IPS-15b (cell line): Measurements from ENCODE around the gene SNRNP48.

ENCODE experiments used
- H3K27me3 ChIP-seq: one replicate; pipeline ENCODE4 v1.6.1; 2013; ENCODE audit warnings: low read length; ENCODE audit not compliant: control insufficient read depth, insufficient read depth
- H3K36me3 ChIP-seq: one replicate; pipeline ENCODE4 v1.6.1; 2013; ENCODE audit warnings: low read length; ENCODE audit not compliant: control insufficient read depth, insufficient read depth
- H3K4me1 ChIP-seq: one replicate; pipeline ENCODE4 v1.6.1; 2013; ENCODE audit warnings: mild to moderate bottlenecking, low read length; ENCODE audit not compliant: control insufficient read depth, insufficient read depth
- H3K4me3 ChIP-seq: one replicate; pipeline ENCODE4 v1.5.1; 2013; ENCODE audit warnings: low read depth, low read length
- H3K9ac ChIP-seq: one replicate; pipeline ENCODE4 v1.6.1; 2013; ENCODE audit warnings: low read depth, mild to moderate bottlenecking, low read length
- H3K9me3 ChIP-seq: one replicate; pipeline ENCODE4 v1.6.1; 2013; ENCODE audit warnings: mild to moderate bottlenecking, low read length; ENCODE audit not compliant: control insufficient read depth, insufficient read depth

Gene SNRNP48

DNA sequence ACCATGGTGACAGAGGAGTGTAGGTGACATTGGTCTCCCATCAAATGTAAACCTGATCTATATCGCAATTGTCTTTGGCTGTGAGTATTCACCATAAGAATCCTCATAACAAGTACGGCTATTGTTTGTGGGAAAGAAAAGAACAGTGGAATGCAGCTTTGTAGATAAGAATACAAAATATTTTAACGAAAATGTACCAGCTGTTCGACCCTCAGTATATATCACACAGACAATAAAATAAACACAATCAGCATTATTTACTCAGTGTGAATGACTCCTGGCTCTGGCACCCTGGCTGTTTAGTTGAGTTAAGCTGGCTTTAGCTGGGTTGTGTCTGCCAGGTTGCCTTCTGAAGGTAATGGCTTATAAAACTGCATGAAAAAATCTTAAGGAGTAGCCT lies 43.4 kb downstream of the SNRNP48 start:
- Histone ChIP-seq H3K4me1 (no peaks in the 10 kb centered on the region), H3K36me3 (no peaks in the 10 kb centered on the region), H3K27me3 (no peaks in the 10 kb centered on the region), H3K9ac (no peak overlapping the region), H3K4me3 (no peak overlapping the region), H3K9me3 (no peaks in the 10 kb centered on the region)

- no peaks in the 10 kb centered on the region for H3K27me3 ChIP-seq
- H3K36me3 ChIP-seq = no peaks in the 10 kb centered on the region
- no peaks in the 10 kb centered on the region for H3K9me3 ChIP-seq
- no peak overlapping the region for H3K9ac ChIP-seq
- no peak overlapping the region for H3K4me3 ChIP-seq
- H3K4me1 ChIP-seq = no peaks in the 10 kb centered on the region
Observed at GRCh38 chr6:7636151-7636550, 46.2 kb downstream of the SNRNP48 start.

- Histone ChIP-seq H3K27me3 (no peaks in the 10 kb centered on the region), H3K4me3 (no peak overlapping the region), H3K9me3 (no peaks in the 10 kb centered on the region), H3K4me1 (no peaks in the 10 kb centered on the region), H3K9ac (no peak overlapping the region), H3K36me3 (no peaks in the 10 kb centered on the region)
Observed at GRCh38 chr6:7637533-7637932, 47.5 kb downstream of the SNRNP48 start.

- Histone ChIP-seq H3K4me3 (no peak overlapping the region), H3K9ac (no peak overlapping the region), H3K36me3 (no peaks in the 10 kb centered on the region), H3K4me1 (no peaks in the 10 kb centered on the region), H3K27me3 (no peaks in the 10 kb centered on the region), H3K9me3 (no peaks in the 10 kb centered on the region)
Observed at GRCh38 chr6:7639427-7639826, 49.4 kb downstream of the SNRNP48 start.

GRCh38 chr6:7640016-7640415 lies 50.0 kb downstream of the SNRNP48 start:
- H3K9ac ChIP-seq = no peak overlapping the region
- no peaks in the 10 kb centered on the region for H3K27me3 ChIP-seq
- no peaks in the 10 kb centered on the region for H3K9me3 ChIP-seq
- H3K36me3 ChIP-seq = no peaks in the 10 kb centered on the region
- no peaks in the 10 kb centered on the region for H3K4me1 ChIP-seq
- no peak overlapping the region for H3K4me3 ChIP-seq

- Histone ChIP-seq H3K9me3 (no peaks in the 10 kb centered on the region), H3K27me3 (no peaks in the 10 kb centered on the region), H3K4me3 (no peak overlapping the region), H3K9ac (no peak overlapping the region), H3K36me3 (no peaks in the 10 kb centered on the region), H3K4me1 (no peaks in the 10 kb centered on the region)
Observed at GRCh38 chr6:7640607-7641577, 50.9 kb downstream of the SNRNP48 start.

DNA sequence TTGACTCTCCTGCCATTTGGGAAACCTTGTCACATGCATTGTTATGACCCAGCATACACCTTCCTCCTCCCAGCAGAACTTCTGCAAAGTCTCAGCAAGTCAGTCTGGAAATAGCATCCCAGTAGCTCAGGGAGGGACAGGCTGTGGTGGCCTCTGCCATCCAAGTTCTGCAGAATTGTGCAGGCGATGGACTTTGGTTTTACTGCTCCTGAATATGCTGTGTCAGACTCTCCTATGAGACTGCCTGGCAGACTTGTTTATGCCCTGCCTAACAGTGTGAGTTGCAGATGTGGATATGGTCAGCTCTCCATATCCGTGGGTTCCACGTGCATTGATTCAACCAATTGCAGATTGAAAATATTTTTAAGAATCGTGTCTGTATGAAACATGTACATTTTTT lies 52.8 kb downstream of the SNRNP48 start:
- Histone ChIP-seq H3K4me3 (no peak overlapping the region), H3K4me1 (no peaks in the 10 kb centered on the region), H3K9ac (no peak overlapping the region), H3K9me3 (no peaks in the 10 kb centered on the region), H3K36me3 (no peaks in the 10 kb centered on the region), H3K27me3 (no peaks in the 10 kb centered on the region)

DNA sequence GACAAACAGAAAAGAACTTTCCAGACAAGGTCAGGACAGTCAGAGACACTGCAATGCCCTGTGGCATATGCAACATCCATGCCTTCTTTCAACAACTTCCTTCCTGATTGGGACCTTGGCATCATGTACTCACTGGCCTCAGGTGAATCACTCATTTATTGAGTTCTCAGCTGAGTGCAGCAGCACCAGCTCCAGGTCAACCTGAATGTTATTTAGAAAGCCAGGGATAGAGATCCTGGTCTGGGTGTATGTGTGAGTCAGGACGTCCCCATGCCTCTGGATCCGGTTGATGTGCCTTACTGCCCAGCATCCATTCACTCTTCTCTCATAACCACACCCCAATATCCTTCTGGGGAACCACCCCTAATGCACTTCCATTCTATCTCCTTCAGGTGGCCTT lies 54.4 kb downstream of the SNRNP48 start:
- no peaks in the 10 kb centered on the region for H3K27me3 ChIP-seq
- no peaks in the 10 kb centered on the region for H3K36me3 ChIP-seq
- H3K9ac ChIP-seq = no peak overlapping the region
- no peaks in the 10 kb centered on the region for H3K4me1 ChIP-seq
- no peak overlapping the region for H3K4me3 ChIP-seq
- H3K9me3 ChIP-seq = no peaks in the 10 kb centered on the region

- no peaks in the 10 kb centered on the region for H3K27me3 ChIP-seq
- H3K4me3 ChIP-seq = no peak overlapping the region
- no peaks in the 10 kb centered on the region for H3K9me3 ChIP-seq
- no peaks in the 10 kb centered on the region for H3K4me1 ChIP-seq
- no peak overlapping the region for H3K9ac ChIP-seq
- H3K36me3 ChIP-seq = no peaks in the 10 kb centered on the region
Observed at GRCh38 chr6:7646394-7646793, 56.4 kb downstream of the SNRNP48 start.

DNA sequence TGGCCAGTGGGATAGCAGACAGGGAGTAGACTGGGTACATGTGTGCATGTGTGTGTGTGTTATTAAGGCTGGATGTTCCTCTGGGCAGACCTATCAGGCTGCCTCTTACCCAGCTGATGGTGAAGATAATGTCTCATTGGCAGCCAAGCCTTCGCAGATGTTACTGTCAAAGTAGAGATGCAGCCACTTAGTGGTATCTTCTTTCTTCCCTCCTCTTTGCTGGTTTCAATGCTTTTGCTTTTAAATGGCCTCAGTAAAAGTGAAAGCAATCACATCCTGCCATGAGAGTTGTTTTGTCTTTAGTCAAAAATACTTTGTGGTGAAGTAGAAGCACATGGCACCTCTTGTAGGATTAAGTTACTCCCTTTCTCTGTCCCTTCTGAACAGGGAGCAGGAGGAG lies 57.5 kb downstream of the SNRNP48 start:
- H3K4me3 ChIP-seq = no peak overlapping the region
- H3K27me3 ChIP-seq = no peaks in the 10 kb centered on the region
- H3K9ac ChIP-seq = no peak overlapping the region
- no peaks in the 10 kb centered on the region for H3K4me1 ChIP-seq
- no peaks in the 10 kb centered on the region for H3K9me3 ChIP-seq
- no peaks in the 10 kb centered on the region for H3K36me3 ChIP-seq

GRCh38 chr6:7649037-7649810 lies 59.2 kb downstream of the SNRNP48 start:
- no peaks in the 10 kb centered on the region for H3K9me3 ChIP-seq
- no peaks in the 10 kb centered on the region for H3K4me1 ChIP-seq
- H3K36me3 ChIP-seq = no peaks in the 10 kb centered on the region
- no peak overlapping the region for H3K4me3 ChIP-seq
- no peaks in the 10 kb centered on the region for H3K27me3 ChIP-seq
- H3K9ac ChIP-seq = no peak overlapping the region

DNA sequence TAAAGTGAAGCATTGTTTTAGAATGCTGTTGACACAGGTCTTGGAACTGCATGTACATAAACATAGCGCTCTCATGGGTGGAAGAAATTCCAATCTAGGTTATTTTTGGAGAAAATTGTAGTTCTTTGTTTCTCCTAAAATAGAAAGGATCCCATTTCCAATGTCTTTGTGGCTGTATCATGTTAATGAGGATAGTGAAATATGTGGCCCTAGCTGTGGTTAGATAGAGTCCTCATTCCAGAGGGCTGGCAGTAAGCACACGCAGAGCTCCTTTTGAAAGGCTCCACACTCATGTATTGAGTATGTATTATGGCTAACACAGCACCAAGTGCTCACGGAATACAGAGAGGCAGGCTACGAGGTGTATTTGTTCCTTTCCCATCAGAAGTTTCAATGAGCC lies 60.9 kb downstream of the SNRNP48 start:
- no peak overlapping the region for H3K4me3 ChIP-seq
- no peaks in the 10 kb centered on the region for H3K9me3 ChIP-seq
- no peak overlapping the region for H3K9ac ChIP-seq
- no peaks in the 10 kb centered on the region for H3K27me3 ChIP-seq
- H3K36me3 ChIP-seq = no peaks in the 10 kb centered on the region
- H3K4me1 ChIP-seq = no peaks in the 10 kb centered on the region
